GM21723 (cell line): Measurements from ENCODE around the gene HIGD2A.
"Not testable (repeated sequence)": the region's sequence is repeated elsewhere in the genome, so short reads cannot be mapped to it uniquely, and the experiment has no call there.

Experiments used
- ATAC-seq: cut with Tn5 transposase; IDR thresholded peaks from one replicate; pipeline ENCODE4 v1.9.1; 2021; ENCODE audit warnings: mild to moderate bottlenecking, moderate library complexity; ENCODE audit not compliant: unreplicated experiment

The HIGD2A gene

GRCh38 chr5:176394096-176394495 is 5.5 kb downstream of the HIGD2A start:
- ATAC-seq = no peak

GRCh38 chr5:176394881-176395675 is 6.5 kb downstream of the HIGD2A start:
- ATAC-seq = no peak

GRCh38 chr5:176396330-176396729 is 7.8 kb downstream of the HIGD2A start:
- no peak for ATAC-seq

- no peak for ATAC-seq
Observed at GRCh38 chr5:176397736-176398420, 9.3 kb downstream of the HIGD2A start.

- no peak for ATAC-seq
Observed at GRCh38 chr5:176400382-176401156, 12.0 kb downstream of the HIGD2A start.

- ATAC-seq = no peak
Observed at GRCh38 chr5:176401281-176402205, 13.0 kb downstream of the HIGD2A start.

- ATAC-seq = no peak
Observed at GRCh38 chr5:176405656-176406435, 17.3 kb downstream of the HIGD2A start.

- no peak for ATAC-seq
Observed at GRCh38 chr5:176406436-176407052, 18.0 kb downstream of the HIGD2A start.

GRCh38 chr5:176407456-176408251 is 19.1 kb downstream of the HIGD2A start:
- ATAC-seq = no peak

GRCh38 chr5:176408252-176408573 is 19.7 kb downstream of the HIGD2A start:
- not testable (repeated sequence) for ATAC-seq

GRCh38 chr5:176408590-176408989 is 20.0 kb downstream of the HIGD2A start:
- no peak for ATAC-seq

- ATAC-seq = no peak
Observed at GRCh38 chr5:176409765-176410164, 21.2 kb downstream of the HIGD2A start.

GRCh38 chr5:176410486-176411180 is 22.1 kb downstream of the HIGD2A start:
- ATAC-seq = no peak

GRCh38 chr5:176412517-176413254 is 24.1 kb downstream of the HIGD2A start:
- no peak for ATAC-seq

GRCh38 chr5:176413255-176413565 is 24.7 kb downstream of the HIGD2A start:
- no peak for ATAC-seq

GRCh38 chr5:176413709-176414191 is 25.2 kb downstream of the HIGD2A start:
- ATAC-seq = no peak

- ATAC-seq = no peak
Observed at GRCh38 chr5:176414704-176415103, 26.2 kb downstream of the HIGD2A start.
